Glutamatergic neuron (in vitro differentiated cells): ENCODE measurements around the gene LRRK1. TPM values are rescaled to one million over a fixed set of nuclear protein-coding genes. Genes with fewer than 3 reads are reported as not detected.

ENCODE experiments used
- total RNA-seq: library from RNA; stranded (reverse); fragmentation: NEBNext Ultra II Directional; extraction: Animal tissue kit (Norgen Biotek cat#: 25700); gene quantifications from one replicate; pipeline ENCODE4 v1.2.1, GENCODE V29; 2021; ENCODE audit not compliant: unreplicated experiment

LRRK1 gene
- total RNA-seq, 1 donor from 2014 or later = 1.5 TPM

Other genes with a start within 250 kb of the LRRK1 start
- gene ALDH1A3, start 39.5 kb upstream of the LRRK1 start, total RNA-seq = 2.8 TPM